Neural cell (in vitro differentiated cells): ENCODE data around the gene HARS1.

Experiments used
- EP300 ChIP-seq: fragments of 450-650 bp; conservative IDR thresholded peaks from 2 replicates; pipeline ENCODE4 v1.6.1; 2014; ENCODE audit warnings: antibody characterized with exemption, mild to moderate bottlenecking, moderate library complexity; ENCODE audit not compliant: poor library complexity, severe bottlenecking
- EZH2 ChIP-seq: fragments of 200-600, 300-800 bp; shearing (Covaris generic), sonication (generic); IDR thresholded peaks from 2 replicates; pipeline ENCODE4 v1.6.1; 2014; ENCODE audit warnings: antibody characterized with exemption, low read length, borderline replicate concordance, mild to moderate bottlenecking; ENCODE audit not compliant: insufficient read depth, poor library complexity, severe bottlenecking
- MXI1 ChIP-seq: fragments of 450-650 bp; conservative IDR thresholded peaks from 2 replicates; pipeline ENCODE4 v1.6.1; 2014; ENCODE audit warnings: antibody characterized with exemption, mild to moderate bottlenecking; ENCODE audit not compliant: poor library complexity, severe bottlenecking
- POLR2AphosphoS5 ChIP-seq: IDR thresholded peaks from 2 replicates; pipeline ENCODE4 v1.6.1; 2012
- RAD21 ChIP-seq: fragments of 450-650 bp; conservative IDR thresholded peaks from 2 replicates; pipeline ENCODE4 v1.6.1; 2014; ENCODE audit warnings: antibody characterized with exemption, mild to moderate bottlenecking, moderate library complexity
- SMC3 ChIP-seq: fragments of 450-650 bp; conservative IDR thresholded peaks from 2 replicates; pipeline ENCODE4 v1.6.1; 2014; ENCODE audit warnings: antibody characterized with exemption, mild to moderate bottlenecking, moderate library complexity; ENCODE audit not compliant: poor library complexity
- TAF1 ChIP-seq: IDR thresholded peaks from 2 replicates; pipeline ENCODE4 v1.6.1; 2012; ENCODE audit warnings: low read depth
- TF ChIP-seq, protein P1 (sequence below): fragments of 450-650 bp; IDR thresholded peaks from 2 replicates; pipeline ENCODE4 v1.5.1; 2014; ENCODE audit warnings: antibody characterized with exemption, mild to moderate bottlenecking, moderate library complexity; ENCODE audit not compliant: poor library complexity, severe bottlenecking
- TF ChIP-seq, protein P2 (sequence below): IDR thresholded peaks from 2 replicates; pipeline ENCODE4 v1.6.1; 2012; ENCODE audit warnings: borderline replicate concordance

DNA sequence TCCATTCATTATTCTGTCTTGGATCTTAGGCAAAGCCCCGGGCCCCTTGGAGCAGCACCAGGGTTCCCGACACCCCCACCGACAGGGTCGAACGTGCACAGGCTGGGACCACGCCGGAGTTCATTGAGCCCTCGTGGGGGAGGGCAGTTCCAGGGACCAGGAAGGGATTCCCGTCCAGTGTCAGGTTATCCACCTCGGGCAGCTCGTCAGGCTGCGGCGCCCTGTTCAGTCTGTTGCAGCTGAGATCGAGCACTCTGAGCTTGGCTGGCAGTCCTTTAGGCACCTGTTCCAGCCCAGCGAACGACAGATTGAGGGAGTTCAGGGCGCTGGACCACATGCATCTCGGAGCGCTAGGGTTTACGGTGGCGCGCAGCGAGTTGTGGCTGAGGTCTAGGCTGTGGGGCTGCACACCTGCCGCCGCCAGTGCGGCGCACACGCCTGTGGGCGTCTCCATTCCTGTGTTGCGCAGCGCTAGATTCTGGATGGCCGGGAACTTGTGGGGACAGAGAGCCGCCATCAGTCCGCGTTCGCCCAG is 59.3 kb downstream of the HARS1 start:
- TF ChIP-seq, protein P1, sequence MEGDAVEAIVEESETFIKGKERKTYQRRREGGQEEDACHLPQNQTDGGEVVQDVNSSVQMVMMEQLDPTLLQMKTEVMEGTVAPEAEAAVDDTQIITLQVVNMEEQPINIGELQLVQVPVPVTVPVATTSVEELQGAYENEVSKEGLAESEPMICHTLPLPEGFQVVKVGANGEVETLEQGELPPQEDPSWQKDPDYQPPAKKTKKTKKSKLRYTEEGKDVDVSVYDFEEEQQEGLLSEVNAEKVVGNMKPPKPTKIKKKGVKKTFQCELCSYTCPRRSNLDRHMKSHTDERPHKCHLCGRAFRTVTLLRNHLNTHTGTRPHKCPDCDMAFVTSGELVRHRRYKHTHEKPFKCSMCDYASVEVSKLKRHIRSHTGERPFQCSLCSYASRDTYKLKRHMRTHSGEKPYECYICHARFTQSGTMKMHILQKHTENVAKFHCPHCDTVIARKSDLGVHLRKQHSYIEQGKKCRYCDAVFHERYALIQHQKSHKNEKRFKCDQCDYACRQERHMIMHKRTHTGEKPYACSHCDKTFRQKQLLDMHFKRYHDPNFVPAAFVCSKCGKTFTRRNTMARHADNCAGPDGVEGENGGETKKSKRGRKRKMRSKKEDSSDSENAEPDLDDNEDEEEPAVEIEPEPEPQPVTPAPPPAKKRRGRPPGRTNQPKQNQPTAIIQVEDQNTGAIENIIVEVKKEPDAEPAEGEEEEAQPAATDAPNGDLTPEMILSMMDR, result no peak
- TF ChIP-seq SMC3, result no peak
- TF ChIP-seq POLR2AphosphoS5, result no peak
- TF ChIP-seq, protein P2, sequence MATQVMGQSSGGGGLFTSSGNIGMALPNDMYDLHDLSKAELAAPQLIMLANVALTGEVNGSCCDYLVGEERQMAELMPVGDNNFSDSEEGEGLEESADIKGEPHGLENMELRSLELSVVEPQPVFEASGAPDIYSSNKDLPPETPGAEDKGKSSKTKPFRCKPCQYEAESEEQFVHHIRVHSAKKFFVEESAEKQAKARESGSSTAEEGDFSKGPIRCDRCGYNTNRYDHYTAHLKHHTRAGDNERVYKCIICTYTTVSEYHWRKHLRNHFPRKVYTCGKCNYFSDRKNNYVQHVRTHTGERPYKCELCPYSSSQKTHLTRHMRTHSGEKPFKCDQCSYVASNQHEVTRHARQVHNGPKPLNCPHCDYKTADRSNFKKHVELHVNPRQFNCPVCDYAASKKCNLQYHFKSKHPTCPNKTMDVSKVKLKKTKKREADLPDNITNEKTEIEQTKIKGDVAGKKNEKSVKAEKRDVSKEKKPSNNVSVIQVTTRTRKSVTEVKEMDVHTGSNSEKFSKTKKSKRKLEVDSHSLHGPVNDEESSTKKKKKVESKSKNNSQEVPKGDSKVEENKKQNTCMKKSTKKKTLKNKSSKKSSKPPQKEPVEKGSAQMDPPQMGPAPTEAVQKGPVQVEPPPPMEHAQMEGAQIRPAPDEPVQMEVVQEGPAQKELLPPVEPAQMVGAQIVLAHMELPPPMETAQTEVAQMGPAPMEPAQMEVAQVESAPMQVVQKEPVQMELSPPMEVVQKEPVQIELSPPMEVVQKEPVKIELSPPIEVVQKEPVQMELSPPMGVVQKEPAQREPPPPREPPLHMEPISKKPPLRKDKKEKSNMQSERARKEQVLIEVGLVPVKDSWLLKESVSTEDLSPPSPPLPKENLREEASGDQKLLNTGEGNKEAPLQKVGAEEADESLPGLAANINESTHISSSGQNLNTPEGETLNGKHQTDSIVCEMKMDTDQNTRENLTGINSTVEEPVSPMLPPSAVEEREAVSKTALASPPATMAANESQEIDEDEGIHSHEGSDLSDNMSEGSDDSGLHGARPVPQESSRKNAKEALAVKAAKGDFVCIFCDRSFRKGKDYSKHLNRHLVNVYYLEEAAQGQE, result no peak
- no peak for TF ChIP-seq TAF1
- TF ChIP-seq EP300, result no peak
- TF ChIP-seq MXI1, result no peak
- TF ChIP-seq RAD21, result no peak
- TF ChIP-seq EZH2, result no peak
